SK-N-SH (cell line): ENCODE measurements around the gene MARK3.

Experiments used
- CTCF ChIP-seq: fragments of 200-600 bp; sonication (generic); IDR thresholded peaks from 2 replicates; pipeline ENCODE4 v1.6.1; 2017; ENCODE audit warnings: antibody characterized with exemption, mild to moderate bottlenecking, moderate library complexity
- ELF1 ChIP-seq: IDR thresholded peaks from 2 replicates; pipeline ENCODE4 v1.4.0; 2012
- FOXM1 ChIP-seq: IDR thresholded peaks from 2 replicates; pipeline ENCODE4 v1.4.0; 2012; ENCODE audit warnings: low read depth, mild to moderate bottlenecking
- IRF3 ChIP-seq: fragments of 150-350 bp; IDR thresholded peaks from 2 replicates; pipeline ENCODE4 v1.6.1; 2016; ENCODE audit warnings: mild to moderate bottlenecking, low read depth, low read length
- JUND ChIP-seq: IDR thresholded peaks from 2 replicates; pipeline ENCODE4 v1.4.0; 2012
- NRF1 ChIP-seq: IDR thresholded peaks from 2 replicates; pipeline ENCODE4 v1.6.1; 2012; ENCODE audit warnings: low read depth, mild to moderate bottlenecking, low read length
- POLR2AphosphoS5 ChIP-seq: IDR thresholded peaks from 2 replicates; pipeline ENCODE4 v1.6.1; 2012; ENCODE audit warnings: low read depth, low read length
- RFX5 ChIP-seq: IDR thresholded peaks from 2 replicates; pipeline ENCODE4 v1.6.1; 2012; ENCODE audit warnings: mild to moderate bottlenecking, improper control_type of control experiment, low read length
- SIN3A ChIP-seq: IDR thresholded peaks from 2 replicates; pipeline ENCODE4 v1.6.1; 2012; ENCODE audit warnings: low read depth, mild to moderate bottlenecking, low read length, moderate library complexity, borderline replicate concordance
- TAF1 ChIP-seq: IDR thresholded peaks from 2 replicates; pipeline ENCODE4 v1.6.1; 2012; ENCODE audit warnings: low read depth, mild to moderate bottlenecking, low read length, moderate library complexity, borderline replicate concordance
- USF2 ChIP-seq: fragments of 150-350 bp; IDR thresholded peaks from 2 replicates; pipeline ENCODE4 v1.6.1; 2017; ENCODE audit warnings: antibody characterized with exemption, low read length, low read depth, borderline replicate concordance
- ZBTB33 ChIP-seq: IDR thresholded peaks from 2 replicates; pipeline ENCODE4 v1.4.0; 2012; ENCODE audit warnings: low read depth, borderline replicate concordance

- no peak for TF ChIP-seq TAF1
- no peak for TF ChIP-seq CTCF
- no peak for TF ChIP-seq USF2
- TF ChIP-seq POLR2AphosphoS5, result no peak
- TF ChIP-seq JUND, result no peak
- TF ChIP-seq FOXM1, result no peak
- TF ChIP-seq ELF1, result no peak
- no peak for TF ChIP-seq NRF1
- TF ChIP-seq RFX5, result no peak
- no peak for TF ChIP-seq ZBTB33
- TF ChIP-seq IRF3, result no peak
- TF ChIP-seq SIN3A, result no peak
Observed at GRCh38 chr14:103416916-103417315, 31.7 kb downstream of the MARK3 start.
